Activated naive CD8-positive, alpha-beta T cell treated with anti-CD3 and anti-CD28 coated beads, Interleukin-2, amount 50 U/mL, for 24 hours (primary cell): ENCODE measurements around the gene CD34.
A peak's percentile ranks its signal among the peaks of the same experiment; 100 is the strongest.

Experiments used
- ATAC-seq: fragments of 150-1000 bp; cut with Tn5 transposase; one replicate; pipeline ENCODE4 v1.10.0; 2021
- DNase-seq: peaks from one replicate; pipeline ENCODE4 v3.0.0; 2021
- H3K27ac Mint-ChIP-seq: one replicate; pipeline ENCODE4 v1.8.0; 2021; ENCODE audit warnings: mild to moderate bottlenecking, mixed read lengths
- H3K27me3 Mint-ChIP-seq: one replicate; pipeline ENCODE4 v1.8.0; 2021; ENCODE audit warnings: mixed read lengths
- H3K36me3 Mint-ChIP-seq: one replicate; pipeline ENCODE4 v1.8.0; 2021; ENCODE audit warnings: low read depth, mixed read lengths
- H3K4me1 Mint-ChIP-seq: one replicate; pipeline ENCODE4 v1.8.0; 2021; ENCODE audit warnings: mixed read lengths
- H3K4me3 Mint-ChIP-seq: one replicate; pipeline ENCODE4 v1.8.0; 2021; ENCODE audit warnings: mild to moderate bottlenecking, moderate library complexity, mixed read lengths
- H3K9me3 Mint-ChIP-seq: one replicate; pipeline ENCODE4 v1.8.0; 2021; ENCODE audit warnings: mixed read lengths

CD34 gene, protein sequence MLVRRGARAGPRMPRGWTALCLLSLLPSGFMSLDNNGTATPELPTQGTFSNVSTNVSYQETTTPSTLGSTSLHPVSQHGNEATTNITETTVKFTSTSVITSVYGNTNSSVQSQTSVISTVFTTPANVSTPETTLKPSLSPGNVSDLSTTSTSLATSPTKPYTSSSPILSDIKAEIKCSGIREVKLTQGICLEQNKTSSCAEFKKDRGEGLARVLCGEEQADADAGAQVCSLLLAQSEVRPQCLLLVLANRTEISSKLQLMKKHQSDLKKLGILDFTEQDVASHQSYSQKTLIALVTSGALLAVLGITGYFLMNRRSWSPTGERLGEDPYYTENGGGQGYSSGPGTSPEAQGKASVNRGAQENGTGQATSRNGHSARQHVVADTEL

DNA sequence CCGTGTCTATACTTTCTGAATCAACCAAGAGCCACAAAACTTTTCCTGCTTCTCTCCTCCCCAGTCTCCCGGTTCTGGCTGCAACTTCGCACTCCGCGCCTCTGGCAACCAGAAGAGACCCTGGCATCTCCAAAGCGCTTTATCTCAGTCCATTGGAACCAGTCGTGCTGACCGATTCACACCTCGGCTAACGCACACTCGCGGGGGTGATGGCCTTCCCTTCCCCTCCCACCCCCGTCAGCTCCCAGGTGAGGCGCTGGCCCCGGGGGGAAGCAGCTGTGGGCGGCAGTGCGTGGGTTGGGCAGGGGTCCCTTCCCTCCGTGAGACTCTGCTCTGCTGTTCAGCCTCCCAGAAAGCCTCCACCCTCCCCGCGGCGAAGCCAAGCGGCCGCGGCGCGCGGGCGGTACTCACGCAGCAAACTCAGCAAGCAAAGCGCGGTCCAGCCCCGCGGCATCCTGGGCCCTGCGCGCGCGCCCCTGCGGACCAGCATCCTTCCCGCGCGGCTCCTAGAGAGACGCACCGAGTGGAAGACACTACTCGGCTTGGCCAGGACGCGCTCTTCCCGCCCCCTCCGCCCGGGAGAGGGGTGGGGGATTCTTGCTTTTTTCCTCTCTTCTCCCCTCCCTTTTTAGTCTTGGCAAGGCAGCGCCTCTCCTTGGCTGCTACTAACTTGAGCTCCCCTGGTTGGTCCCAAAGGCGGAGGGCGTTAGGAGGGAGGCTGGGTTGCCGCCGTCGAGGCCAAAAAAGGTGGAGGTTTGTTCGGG lies at the start of gene CD34:
Gene CD34 (minus strand): TSS at position 535 of the 764 bp plus-strand sequence. CDS start 45 bp downstream, at position 490.
- Mint-ChIP-seq H3K27me3 (peaks cover 43% of the 10 kb centered on the region), H3K4me3 (peak within 1 kb of the TSS; percentile 60), H3K4me1 (peaks cover 12% of the 10 kb centered on the region), H3K9me3 (no peaks in the 10 kb centered on the region), H3K36me3 (no peaks in the 10 kb centered on the region), H3K27ac (no peak within 1 kb of the TSS)
- ATAC-seq = peak; percentile 16
- DNase-seq = peak; percentile 29

DNA sequence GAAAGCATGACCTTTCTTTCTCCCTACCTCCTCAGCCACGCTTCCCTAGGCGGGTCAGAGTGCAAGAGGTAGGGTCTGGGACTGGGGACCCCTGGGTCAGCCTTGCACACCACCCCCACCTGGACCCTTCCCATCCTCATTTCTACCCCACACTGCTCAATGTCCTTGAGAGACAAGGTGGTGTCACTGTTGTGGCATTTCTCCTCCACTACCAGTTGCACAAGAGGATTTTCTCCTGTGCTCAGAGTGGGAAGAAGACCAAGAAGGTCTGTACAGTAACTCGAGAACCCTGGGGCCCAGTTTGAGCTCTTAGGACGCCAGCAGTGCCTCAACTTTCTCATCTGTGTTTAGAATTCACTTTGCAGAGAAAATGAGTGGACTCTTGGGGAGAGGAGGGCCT lies 49.4 kb upstream of the CD34 start:
- Mint-ChIP-seq H3K4me3 (no peak overlapping the region), H3K27me3 (peaks cover 44% of the 10 kb centered on the region), H3K27ac (no peak overlapping the region), H3K9me3 (no peaks in the 10 kb centered on the region), H3K4me1 (peaks cover 13% of the 10 kb centered on the region), H3K36me3 (no peaks in the 10 kb centered on the region)
- DNase-seq (no peak), ATAC-seq (no peak)

DNA sequence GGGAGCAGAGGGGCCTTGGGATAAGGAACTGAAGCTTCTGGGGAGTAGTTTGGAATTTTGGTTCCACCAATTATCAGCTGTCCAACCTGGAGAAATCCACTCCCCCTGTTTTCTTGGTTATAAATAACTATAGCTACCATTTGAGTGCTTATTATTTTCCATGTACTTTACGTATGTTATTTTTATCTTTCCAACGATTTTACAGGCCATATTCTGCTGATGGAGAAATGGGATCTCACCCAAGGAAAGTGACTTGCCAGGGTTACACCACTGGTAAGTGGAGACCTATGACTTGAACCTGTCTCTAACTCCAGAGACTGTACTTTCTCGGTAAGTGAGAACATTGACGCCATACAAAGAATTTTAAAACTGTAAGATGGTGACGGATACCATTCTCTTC lies 49.0 kb upstream of the CD34 start:
- Mint-ChIP-seq H3K36me3 (no peaks in the 10 kb centered on the region), H3K4me3 (peak overlapping the region; percentile 65), H3K27me3 (peaks cover 47% of the 10 kb centered on the region), H3K9me3 (no peaks in the 10 kb centered on the region), H3K27ac (no peak overlapping the region), H3K4me1 (peaks cover 13% of the 10 kb centered on the region)
- ATAC-seq (no peak), DNase-seq (no peak)

DNA sequence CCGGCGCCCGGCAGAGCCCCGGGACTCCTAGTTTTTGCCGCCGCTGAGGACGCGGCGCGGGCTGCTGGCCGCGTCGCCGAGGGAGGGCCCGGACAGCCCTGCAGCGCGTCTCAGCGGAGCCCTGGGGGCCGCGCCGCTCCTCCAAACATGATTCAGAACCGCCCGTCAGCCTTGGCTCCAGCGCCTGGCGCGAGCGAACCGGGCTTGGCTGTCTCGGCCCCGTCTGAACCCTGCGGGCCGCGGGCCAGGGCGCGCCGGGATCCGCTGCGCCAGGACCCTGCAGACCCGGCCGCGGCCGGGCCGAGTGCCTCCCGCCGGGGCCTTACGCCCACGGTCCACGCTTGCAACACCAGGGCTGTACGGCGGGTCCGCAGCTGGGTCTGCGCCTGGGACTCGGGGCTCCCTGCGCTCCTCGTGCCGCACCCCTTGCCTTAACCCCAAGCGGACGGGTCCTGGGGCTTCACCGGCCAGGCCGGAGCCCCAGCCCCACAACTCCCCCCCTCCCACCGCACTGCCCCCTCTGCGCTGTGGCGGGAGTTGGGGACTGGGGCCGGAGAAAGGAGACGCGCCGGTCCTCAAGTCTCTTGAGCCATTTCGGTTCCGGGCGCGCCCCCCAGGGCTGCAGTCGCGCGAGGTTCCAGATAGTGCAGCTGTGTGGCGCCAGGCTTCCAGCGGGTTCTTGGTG lies 48.4 kb upstream of the CD34 start:
- ATAC-seq = peak; percentile 26

DNA sequence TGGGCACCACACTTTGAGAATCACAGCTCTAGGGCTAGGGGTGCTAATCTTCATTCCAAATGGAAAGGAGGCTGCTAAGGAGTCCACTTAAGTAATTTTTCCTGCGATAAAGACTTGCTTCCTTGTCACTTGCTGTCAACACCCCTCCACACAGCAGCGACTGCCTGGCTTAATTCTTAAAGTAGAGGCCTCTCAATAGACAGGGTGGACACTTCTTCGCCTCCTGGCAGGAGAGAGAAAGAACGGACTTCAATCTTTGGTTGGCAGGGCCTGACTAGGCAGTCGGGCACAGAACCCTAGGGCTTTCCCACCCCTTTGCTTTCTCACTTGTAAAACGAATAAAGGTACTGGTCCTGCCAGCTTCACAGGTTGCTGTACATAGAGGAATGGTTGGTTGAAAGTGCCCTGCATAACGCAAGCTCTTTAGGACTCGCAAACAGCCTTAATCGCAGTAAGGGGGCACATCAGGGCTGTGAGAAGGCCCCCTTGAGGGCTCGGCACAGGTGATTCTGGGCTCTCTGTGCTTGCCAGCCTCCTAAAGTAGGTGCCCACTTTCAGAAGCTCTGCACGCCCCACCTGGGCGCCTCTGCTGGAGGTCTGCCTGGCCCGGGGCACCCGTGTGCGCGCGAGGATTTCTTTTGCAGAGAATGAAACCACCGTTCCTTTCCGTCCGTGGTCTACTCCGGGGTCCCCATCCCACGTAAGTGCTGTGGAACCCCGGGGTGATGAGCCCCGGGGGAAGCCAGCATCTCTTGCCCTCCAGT lies 47.6 kb upstream of the CD34 start:
- Mint-ChIP-seq H3K36me3 (no peaks in the 10 kb centered on the region), H3K9me3 (no peaks in the 10 kb centered on the region), H3K4me1 (peaks cover 9% of the 10 kb centered on the region), H3K27ac (no peak overlapping the region), H3K4me3 (peak overlapping the region; percentile 31), H3K27me3 (peaks cover 47% of the 10 kb centered on the region)
- no peak for ATAC-seq
- no peak for DNase-seq

More for the DNA sequence above, 48.4 kb upstream of the CD34 start:
- DNase-seq = peak; percentile 23
- Mint-ChIP-seq H3K9me3 (no peaks in the 10 kb centered on the region), H3K4me3 (peak overlapping the region; percentile 65), H3K4me1 (peaks cover 13% of the 10 kb centered on the region), H3K36me3 (no peaks in the 10 kb centered on the region), H3K27ac (no peak overlapping the region), H3K27me3 (peaks cover 47% of the 10 kb centered on the region)

DNA sequence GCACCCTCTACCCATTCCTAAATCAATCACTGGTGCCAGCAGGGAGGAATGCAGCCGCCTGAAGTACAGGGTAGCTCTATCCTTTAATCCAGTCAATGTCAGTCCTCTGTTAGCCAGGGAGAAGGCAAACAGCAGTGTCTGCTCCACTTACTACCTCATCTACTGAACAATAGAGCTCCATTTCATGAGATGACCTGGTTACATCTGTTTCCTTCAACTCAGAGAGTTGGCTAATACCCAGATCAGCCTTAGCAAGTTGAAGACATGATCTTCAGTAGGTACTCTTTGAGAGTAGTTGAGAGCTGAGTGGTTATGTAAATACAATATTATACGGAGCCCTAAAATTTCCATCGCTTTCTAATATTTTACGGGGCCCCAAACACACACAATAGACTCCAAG lies 46.1 kb upstream of the CD34 start:
- DNase-seq (no peak), ATAC-seq (no peak)
- no peaks in the 10 kb centered on the region for H3K36me3 Mint-ChIP-seq
- H3K4me3 Mint-ChIP-seq = no peak overlapping the region
- H3K27me3 Mint-ChIP-seq = peaks cover 46% of the 10 kb centered on the region
- H3K9me3 Mint-ChIP-seq = no peaks in the 10 kb centered on the region
- peaks cover 3% of the 10 kb centered on the region for H3K4me1 Mint-ChIP-seq
- no peak overlapping the region for H3K27ac Mint-ChIP-seq

DNA sequence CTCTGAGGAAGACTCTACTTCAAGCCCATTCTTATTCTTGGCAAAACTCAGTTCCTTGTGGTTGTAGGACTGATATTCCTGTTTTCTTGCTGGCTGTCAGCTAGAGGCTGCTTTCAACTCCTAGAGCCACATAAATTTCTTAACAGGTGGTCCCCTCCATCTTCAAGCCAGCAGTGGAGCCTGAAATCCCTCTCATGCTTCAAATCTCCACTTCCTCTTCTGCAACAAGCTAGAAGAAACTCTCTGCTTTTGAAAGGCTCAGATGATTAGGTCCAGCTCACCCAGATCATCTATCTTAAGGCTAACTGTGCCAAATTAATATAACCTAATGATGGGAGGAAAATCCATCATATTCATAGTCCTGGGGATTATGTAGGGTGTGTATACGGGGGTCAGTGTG lies 43.2 kb upstream of the CD34 start:
- H3K9me3 Mint-ChIP-seq = no peaks in the 10 kb centered on the region
- no peaks in the 10 kb centered on the region for H3K36me3 Mint-ChIP-seq
- no peak overlapping the region for H3K4me3 Mint-ChIP-seq
- H3K27ac Mint-ChIP-seq = no peak overlapping the region
- peaks cover 29% of the 10 kb centered on the region for H3K27me3 Mint-ChIP-seq
- H3K4me1 Mint-ChIP-seq = no peaks in the 10 kb centered on the region
- DNase-seq = no peak
- ATAC-seq = no peak

DNA sequence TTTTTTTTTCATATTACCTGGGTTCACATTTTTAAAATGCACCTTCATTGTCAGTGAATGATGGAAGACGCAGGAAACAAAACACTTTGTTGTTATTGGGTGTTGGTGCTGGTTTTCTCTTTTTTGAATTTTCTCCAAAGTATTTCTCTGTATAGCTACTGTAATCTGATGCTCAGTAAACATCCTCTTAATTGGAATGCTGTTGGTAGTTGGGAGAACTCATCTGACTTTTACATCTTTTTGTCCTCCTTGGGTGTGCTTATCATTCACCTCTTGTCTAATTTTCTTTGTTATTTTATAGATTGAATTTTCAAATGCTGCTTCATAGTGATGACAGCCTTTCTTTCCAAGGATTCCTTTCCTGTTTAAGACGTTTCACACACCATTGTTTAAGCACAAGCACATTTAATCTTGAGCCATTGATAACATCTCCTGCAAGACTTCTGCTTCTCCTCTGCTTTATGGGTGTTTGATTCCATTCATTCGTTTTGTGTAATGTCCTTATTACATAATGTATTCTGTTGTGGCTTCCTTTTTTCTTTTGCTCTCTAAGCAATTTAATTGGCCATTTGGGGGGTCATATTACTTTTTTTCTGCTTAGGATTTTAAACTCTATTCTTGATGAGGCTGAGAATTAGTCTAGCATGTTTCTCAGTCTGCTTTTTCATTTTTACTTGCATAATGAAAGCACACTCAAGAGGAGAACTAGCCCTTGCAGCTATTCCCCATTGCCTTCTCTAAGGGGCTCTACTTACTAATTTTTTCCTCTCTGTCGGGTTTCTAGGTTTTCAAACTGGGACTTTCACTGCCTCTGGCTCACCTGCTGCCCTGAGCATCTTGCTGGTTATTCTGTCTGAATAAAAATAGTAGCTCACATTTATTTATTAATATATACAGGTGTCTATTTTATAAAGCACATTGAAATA lies 42.0 kb upstream of the CD34 start:
- no peaks in the 10 kb centered on the region for H3K4me1 Mint-ChIP-seq
- DNase-seq (no peak), ATAC-seq (no peak)
- H3K36me3 Mint-ChIP-seq = no peaks in the 10 kb centered on the region
- H3K4me3 Mint-ChIP-seq = no peak overlapping the region
- H3K9me3 Mint-ChIP-seq = no peaks in the 10 kb centered on the region
- H3K27ac Mint-ChIP-seq = no peak overlapping the region
- peaks cover 22% of the 10 kb centered on the region for H3K27me3 Mint-ChIP-seq

DNA sequence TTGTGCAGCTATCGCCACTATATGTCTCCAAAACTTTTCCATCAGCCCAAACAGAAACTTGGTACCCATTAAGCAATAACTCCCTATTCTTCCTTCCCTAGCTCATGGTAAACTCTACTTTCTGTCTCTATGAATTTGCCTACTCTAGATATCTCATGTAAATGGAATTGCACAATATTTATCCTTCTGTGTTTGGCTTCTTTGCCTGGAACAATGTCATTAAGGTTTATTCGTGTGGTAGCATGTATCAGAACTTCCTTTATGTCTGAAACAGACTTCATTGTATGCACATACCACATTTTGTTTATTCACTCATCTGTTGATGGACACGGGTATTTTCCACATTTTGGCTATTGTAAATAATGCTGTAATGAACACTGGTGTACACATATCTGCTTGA lies 40.7 kb upstream of the CD34 start:
- Mint-ChIP-seq H3K36me3 (no peaks in the 10 kb centered on the region), H3K4me1 (no peaks in the 10 kb centered on the region), H3K4me3 (no peak overlapping the region)

DNA sequence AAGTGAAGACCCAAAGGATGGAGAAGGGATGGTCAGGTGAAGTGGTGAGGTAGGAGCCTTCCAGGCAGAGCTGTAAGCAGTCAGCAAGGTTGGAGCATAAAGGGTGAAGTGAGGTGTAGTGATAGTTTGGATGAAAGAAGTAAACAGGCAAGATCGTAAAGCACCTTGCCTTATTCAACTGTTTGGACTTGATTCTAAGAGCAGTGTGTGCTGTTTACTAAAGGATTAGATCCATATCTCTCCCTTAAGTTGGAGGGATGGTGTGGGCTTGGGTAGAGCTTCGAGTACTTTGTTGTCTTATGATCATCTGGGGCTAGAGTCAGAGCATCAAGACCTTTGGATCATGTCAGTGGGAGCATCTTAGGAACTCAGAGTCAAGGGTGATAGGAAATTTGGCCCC lies 39.8 kb upstream of the CD34 start:
- ATAC-seq (no peak), DNase-seq (no peak)
- no peaks in the 10 kb centered on the region for H3K9me3 Mint-ChIP-seq
- H3K27me3 Mint-ChIP-seq = peaks cover 10% of the 10 kb centered on the region
- H3K27ac Mint-ChIP-seq = no peak overlapping the region
- no peaks in the 10 kb centered on the region for H3K36me3 Mint-ChIP-seq
- no peak overlapping the region for H3K4me3 Mint-ChIP-seq
- no peaks in the 10 kb centered on the region for H3K4me1 Mint-ChIP-seq

More for the DNA sequence above, 40.7 kb upstream of the CD34 start:
- H3K9me3 Mint-ChIP-seq = no peaks in the 10 kb centered on the region
- H3K27ac Mint-ChIP-seq = no peak overlapping the region
- H3K27me3 Mint-ChIP-seq = peaks cover 12% of the 10 kb centered on the region
- ATAC-seq = no peak
- no peak for DNase-seq

DNA sequence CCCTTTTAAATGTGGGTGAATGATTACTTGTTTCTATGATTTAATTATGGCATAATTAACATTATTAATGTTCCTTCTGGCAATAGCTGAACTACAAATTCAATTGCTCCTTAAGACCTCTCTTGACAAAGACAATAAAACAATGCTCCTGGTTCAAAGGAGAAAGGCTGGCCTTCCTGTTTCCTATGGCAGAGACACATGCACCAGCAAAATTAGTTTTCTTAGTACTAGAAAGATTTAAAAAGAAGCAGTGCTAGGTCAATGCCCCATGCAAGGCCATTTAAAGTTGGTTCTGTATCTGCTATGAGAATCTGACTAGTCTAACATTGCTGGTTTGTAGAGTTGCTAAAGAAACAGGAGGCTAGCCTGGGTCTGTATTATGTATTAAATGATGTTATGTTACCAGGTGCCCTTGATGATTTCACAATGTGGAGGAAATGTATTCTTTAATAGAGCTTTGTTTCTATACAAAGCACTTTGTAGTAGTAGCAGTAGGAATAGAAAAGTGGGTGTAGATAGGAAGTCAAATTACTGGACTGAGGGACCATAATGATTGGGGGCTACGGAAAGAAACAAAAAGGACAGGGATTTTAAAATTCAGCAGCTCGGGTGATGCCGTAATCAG lies 38.8 kb upstream of the CD34 start:
- no peaks in the 10 kb centered on the region for H3K36me3 Mint-ChIP-seq
- no peak overlapping the region for H3K27ac Mint-ChIP-seq
- H3K4me1 Mint-ChIP-seq = no peaks in the 10 kb centered on the region
- H3K27me3 Mint-ChIP-seq = peaks cover 3% of the 10 kb centered on the region
- no peaks in the 10 kb centered on the region for H3K9me3 Mint-ChIP-seq
- ATAC-seq = no peak
- no peak overlapping the region for H3K4me3 Mint-ChIP-seq
- no peak for DNase-seq

DNA sequence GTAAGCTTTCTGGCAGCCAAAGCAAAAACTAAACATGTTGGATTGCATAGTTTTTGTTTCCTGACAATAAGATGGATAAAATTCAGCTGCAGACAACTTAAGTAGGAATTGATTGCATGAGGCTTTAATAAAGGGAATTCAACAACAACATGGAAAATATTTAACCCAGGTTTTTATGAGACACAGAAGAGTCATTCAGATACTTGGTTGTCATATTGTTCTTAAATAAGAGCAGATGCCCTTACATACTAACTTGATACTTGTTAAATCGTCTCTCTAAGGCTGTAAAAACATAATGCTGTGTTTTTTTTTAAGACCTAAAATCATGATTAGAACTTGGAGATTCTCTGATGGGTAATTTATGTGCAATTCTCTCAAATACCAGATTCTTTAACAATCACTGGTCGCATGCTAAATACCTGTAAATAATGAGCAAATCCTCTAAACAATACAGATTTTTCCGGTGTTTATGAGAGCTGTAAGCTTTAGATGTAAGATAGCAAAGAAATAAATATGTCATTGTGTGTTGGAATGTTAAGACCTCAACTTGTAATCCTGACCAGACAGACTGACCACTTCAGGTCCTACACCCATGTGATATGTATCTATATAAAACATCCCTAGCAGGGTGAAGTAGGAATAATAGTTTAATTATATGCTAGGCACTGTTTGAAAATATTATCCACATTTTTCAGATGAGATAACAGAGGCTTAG lies 37.8 kb upstream of the CD34 start:
- no peaks in the 10 kb centered on the region for H3K36me3 Mint-ChIP-seq
- ATAC-seq (no peak), DNase-seq (no peak)
- H3K4me3 Mint-ChIP-seq = no peak overlapping the region
- no peaks in the 10 kb centered on the region for H3K4me1 Mint-ChIP-seq
- H3K27ac Mint-ChIP-seq = no peak overlapping the region
- no peaks in the 10 kb centered on the region for H3K9me3 Mint-ChIP-seq
- H3K27me3 Mint-ChIP-seq = peaks cover 3% of the 10 kb centered on the region

DNA sequence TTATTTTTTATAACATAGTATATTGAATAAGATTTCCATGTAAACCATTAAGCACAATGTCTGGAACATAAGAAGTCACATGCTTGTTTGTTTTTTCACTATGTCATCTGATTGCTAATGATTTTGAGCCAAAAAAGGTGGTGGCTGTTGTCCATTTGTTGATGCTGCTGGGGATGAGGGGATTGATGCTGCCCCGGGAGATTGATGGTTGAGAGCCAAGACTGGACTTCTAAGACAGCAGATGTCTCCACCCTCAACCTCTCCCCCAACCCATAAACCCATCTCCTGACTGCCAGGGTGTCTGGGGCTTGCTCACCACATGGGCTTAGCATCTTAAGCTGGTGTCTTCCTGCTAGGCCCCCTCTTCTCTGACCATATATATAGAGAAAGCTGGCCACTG lies 35.8 kb upstream of the CD34 start:
- no peak for DNase-seq
- Mint-ChIP-seq H3K9me3 (no peaks in the 10 kb centered on the region), H3K27me3 (peaks cover 6% of the 10 kb centered on the region), H3K4me1 (no peaks in the 10 kb centered on the region), H3K27ac (no peak overlapping the region), H3K4me3 (no peak overlapping the region), H3K36me3 (no peaks in the 10 kb centered on the region)
- ATAC-seq = no peak
